DND-41 (cell line): Measurements from ENCODE around the gene C2orf72.
"Not testable (repeated sequence)": the region's sequence is repeated elsewhere in the genome, so short reads cannot be mapped to it uniquely, and the experiment has no call there.

Source experiments
- ATAC-seq: fragments of 200-7000 bp; cut with Tn5 transposase; 3 replicates; pipeline ENCODE4 v1.9.1; 2021; ENCODE audit warnings: low read depth; ENCODE audit not compliant: insufficient read depth
- DNase-seq: peaks from one replicate; pipeline ENCODE4 v3.0.0-alpha.2; 2020
- H2AFZ ChIP-seq: 2 replicates; pipeline ENCODE4 v1.6.0; 2012; ENCODE audit warnings: low read depth, low read length
- H3K27ac ChIP-seq: 2 replicates; pipeline ENCODE4 v1.5.1; 2012; ENCODE audit warnings: low read length, inconsistent platforms
- H3K27me3 ChIP-seq: fragments of 200-600 bp; sonication (generic); 2 replicates; pipeline ENCODE4 v1.6.0; 2012; ENCODE audit warnings: low read length, mild to moderate bottlenecking, inconsistent platforms; ENCODE audit not compliant: insufficient read depth, poor library complexity
- H3K36me3 ChIP-seq: 2 replicates; pipeline ENCODE4 v1.5.1; 2012; ENCODE audit warnings: low read length, inconsistent platforms; ENCODE audit not compliant: insufficient read depth
- H3K4me1 ChIP-seq: 2 replicates; pipeline ENCODE4 v1.5.1; 2012; ENCODE audit warnings: mild to moderate bottlenecking, low read length; ENCODE audit not compliant: insufficient read depth
- H3K4me2 ChIP-seq: 2 replicates; pipeline ENCODE4 v1.6.0; 2012; ENCODE audit warnings: mild to moderate bottlenecking, moderate library complexity, low read length, inconsistent platforms; ENCODE audit not compliant: insufficient read depth
- H3K4me3 ChIP-seq, 2 experiments: fragments of 200-600 bp in 1 of 2; shearing (Covaris generic) in 1 of 2; 2 replicates each; pipeline ENCODE4 v1.5.1; 2012 to 2016; ENCODE audit warnings: inconsistent platforms in 2 of 2, low read length in 2 of 2, mild to moderate bottlenecking in 2 of 2, low read depth in 1 of 2, moderate library complexity in 1 of 2
- H3K79me2 ChIP-seq: 2 replicates; pipeline ENCODE4 v1.6.0; 2012; ENCODE audit warnings: low read length, inconsistent platforms; ENCODE audit not compliant: insufficient read depth
- H3K9ac ChIP-seq: 2 replicates; pipeline ENCODE4 v1.6.0; 2012; ENCODE audit warnings: low read depth, mild to moderate bottlenecking, inconsistent platforms, low read length, moderate library complexity
- H3K9me3 ChIP-seq: 2 replicates; pipeline ENCODE4 v1.5.1; 2012; ENCODE audit warnings: low read length, moderate library complexity, mild to moderate bottlenecking, inconsistent platforms; ENCODE audit not compliant: insufficient read depth, severe bottlenecking
- H4K20me1 ChIP-seq: 2 replicates; pipeline ENCODE4 v1.6.0; 2012; ENCODE audit warnings: low read length; ENCODE audit not compliant: insufficient read depth
- EZH2 ChIP-seq: IDR thresholded peaks from 3 replicates; pipeline ENCODE4 v1.6.1; 2012; ENCODE audit warnings: borderline replicate concordance, low read depth, mild to moderate bottlenecking, moderate library complexity, low read length, inconsistent platforms; ENCODE audit not compliant: severe bottlenecking
- TF ChIP-seq, protein P1 (sequence below): IDR thresholded peaks from 2 replicates; pipeline ENCODE4 v1.5.1; 2012; ENCODE audit warnings: borderline replicate concordance, low read length, moderate library complexity, mild to moderate bottlenecking; ENCODE audit not compliant: poor library complexity, severe bottlenecking; ENCODE audit errors: extremely low read depth

C2orf72 gene

DNA sequence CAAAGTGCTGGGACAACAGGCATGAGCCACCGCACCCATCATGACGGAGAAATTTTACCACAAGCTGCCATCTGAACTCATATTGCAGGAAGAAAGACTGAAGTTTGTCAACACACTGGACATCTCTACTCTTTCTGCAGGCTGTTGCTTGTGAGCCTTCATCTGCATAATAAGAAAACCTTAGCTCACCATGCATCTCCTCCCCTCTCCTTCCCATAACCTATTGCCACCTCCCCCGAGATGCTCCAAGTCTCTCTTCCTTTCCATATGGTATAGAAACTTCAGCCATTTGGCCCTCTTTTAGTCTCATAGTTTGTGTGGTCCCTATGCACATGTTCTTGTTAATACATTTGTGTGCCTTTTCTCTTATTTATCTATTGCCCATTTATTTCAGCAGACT lies 19.1 kb upstream of the C2orf72 start:
- no peaks in the 10 kb centered on the region for H3K79me2 ChIP-seq
- peaks cover 15% of the 10 kb centered on the region for H3K27me3 ChIP-seq
- H3K27ac ChIP-seq: no peak overlapping the region
- H3K4me3 ChIP-seq: no peak overlapping the region
- no peak for DNase-seq
- H2AFZ ChIP-seq: no peak overlapping the region
- TF ChIP-seq EZH2: no peak
- TF ChIP-seq, protein P1, sequence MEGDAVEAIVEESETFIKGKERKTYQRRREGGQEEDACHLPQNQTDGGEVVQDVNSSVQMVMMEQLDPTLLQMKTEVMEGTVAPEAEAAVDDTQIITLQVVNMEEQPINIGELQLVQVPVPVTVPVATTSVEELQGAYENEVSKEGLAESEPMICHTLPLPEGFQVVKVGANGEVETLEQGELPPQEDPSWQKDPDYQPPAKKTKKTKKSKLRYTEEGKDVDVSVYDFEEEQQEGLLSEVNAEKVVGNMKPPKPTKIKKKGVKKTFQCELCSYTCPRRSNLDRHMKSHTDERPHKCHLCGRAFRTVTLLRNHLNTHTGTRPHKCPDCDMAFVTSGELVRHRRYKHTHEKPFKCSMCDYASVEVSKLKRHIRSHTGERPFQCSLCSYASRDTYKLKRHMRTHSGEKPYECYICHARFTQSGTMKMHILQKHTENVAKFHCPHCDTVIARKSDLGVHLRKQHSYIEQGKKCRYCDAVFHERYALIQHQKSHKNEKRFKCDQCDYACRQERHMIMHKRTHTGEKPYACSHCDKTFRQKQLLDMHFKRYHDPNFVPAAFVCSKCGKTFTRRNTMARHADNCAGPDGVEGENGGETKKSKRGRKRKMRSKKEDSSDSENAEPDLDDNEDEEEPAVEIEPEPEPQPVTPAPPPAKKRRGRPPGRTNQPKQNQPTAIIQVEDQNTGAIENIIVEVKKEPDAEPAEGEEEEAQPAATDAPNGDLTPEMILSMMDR: no peak
- H3K36me3 ChIP-seq: no peaks in the 10 kb centered on the region
- H3K4me1 ChIP-seq: no peaks in the 10 kb centered on the region
- H3K4me2 ChIP-seq: no peak overlapping the region
- no peak overlapping the region for H3K9ac ChIP-seq
- H3K9me3 ChIP-seq: no peaks in the 10 kb centered on the region
- ATAC-seq: no peak
- no peaks in the 10 kb centered on the region for H4K20me1 ChIP-seq

DNA sequence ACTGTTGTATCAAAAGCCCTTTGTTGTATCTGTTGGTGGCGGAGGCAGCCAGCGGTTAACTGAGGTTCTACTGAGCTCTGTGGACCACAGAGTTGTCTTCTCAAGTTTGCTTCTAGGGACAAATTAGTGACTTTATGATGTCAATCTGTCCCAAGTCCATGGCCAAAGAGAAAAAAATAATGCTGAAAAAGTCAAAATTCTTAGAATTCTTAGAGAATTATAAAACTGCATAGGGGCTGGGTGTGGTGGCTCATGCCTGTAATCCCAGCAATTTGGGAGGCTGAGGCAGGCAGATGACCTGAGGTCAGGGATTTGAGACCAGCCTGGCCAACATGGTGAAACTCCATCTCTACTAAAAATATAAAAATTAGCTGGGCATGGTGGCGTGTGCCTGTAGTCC lies 12.3 kb upstream of the C2orf72 start:
- H3K9me3 ChIP-seq, H3K4me2 ChIP-seq, H3K36me3 ChIP-seq, H3K27me3 ChIP-seq, ATAC-seq, DNase-seq, H3K79me2 ChIP-seq, H3K27ac ChIP-seq, H3K4me1 ChIP-seq, H3K9ac ChIP-seq, H4K20me1 ChIP-seq, H2AFZ ChIP-seq, H3K4me3 ChIP-seq: not testable (repeated sequence)

DNA sequence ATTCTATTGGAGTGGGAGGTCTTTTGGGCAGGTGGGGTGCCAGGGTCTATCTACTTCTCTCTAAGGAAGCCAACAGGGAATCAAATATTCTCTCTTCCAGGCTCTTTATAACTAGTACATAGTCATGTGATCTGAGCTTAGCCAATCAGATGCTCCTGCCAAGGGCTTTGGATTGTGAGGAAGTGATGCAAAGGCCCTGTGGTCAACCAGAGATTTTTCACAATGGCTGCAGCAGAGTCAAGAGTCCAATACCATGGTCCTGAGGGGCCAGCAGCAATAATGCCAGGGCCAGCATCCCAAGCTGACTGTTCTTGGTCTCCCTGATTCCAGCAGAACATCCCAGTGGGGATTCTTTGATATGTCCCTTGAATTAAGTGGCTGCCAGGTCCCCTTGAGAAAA lies 8.4 kb upstream of the C2orf72 start:
- no peak for DNase-seq
- H2AFZ ChIP-seq: no peak overlapping the region
- TF ChIP-seq, protein P1: no peak
- no peak for TF ChIP-seq EZH2
- H3K9me3 ChIP-seq: no peaks in the 10 kb centered on the region
- no peaks in the 10 kb centered on the region for H4K20me1 ChIP-seq
- no peaks in the 10 kb centered on the region for H3K36me3 ChIP-seq
- H3K4me3 ChIP-seq: no peak overlapping the region
- H3K4me2 ChIP-seq: no peak overlapping the region
- H3K4me1 ChIP-seq: no peaks in the 10 kb centered on the region
- no peak overlapping the region for H3K27ac ChIP-seq
- no peak for ATAC-seq
- no peak overlapping the region for H3K9ac ChIP-seq
- H3K79me2 ChIP-seq: no peaks in the 10 kb centered on the region
- H3K27me3 ChIP-seq: peaks cover 3% of the 10 kb centered on the region

DNA sequence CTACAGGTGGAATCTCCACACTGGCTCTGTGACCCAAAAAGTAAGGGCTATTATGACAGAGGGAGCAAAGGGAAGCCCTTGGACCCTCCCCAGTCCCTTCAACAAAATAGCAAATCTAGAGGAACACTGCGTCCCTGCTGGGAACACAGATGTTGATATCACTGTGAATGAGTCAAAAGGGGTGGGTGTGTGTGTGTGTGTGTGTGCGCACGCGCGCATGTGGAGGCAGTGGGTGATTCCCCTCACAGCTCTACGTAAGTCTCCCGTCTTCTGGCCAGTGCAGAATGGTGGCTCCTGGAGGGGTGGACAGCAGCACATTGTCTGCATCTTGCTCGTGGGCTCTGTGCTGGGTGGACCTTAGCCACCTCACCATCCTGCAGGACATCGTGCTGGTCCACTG lies 7.8 kb upstream of the C2orf72 start:
- no peak for ATAC-seq
- TF ChIP-seq EZH2: no peak
- TF ChIP-seq, protein P1: no peak
- peaks cover 3% of the 10 kb centered on the region for H3K27me3 ChIP-seq

More for the DNA sequence above, 7.8 kb upstream of the C2orf72 start:
- Histone ChIP-seq H2AFZ (no peak overlapping the region), H3K36me3 (no peaks in the 10 kb centered on the region), H3K4me3 (no peak overlapping the region), H3K4me1 (no peaks in the 10 kb centered on the region), H3K9ac (no peak overlapping the region), H3K27ac (no peak overlapping the region), H3K4me2 (no peak overlapping the region), H3K79me2 (no peaks in the 10 kb centered on the region), H4K20me1 (no peaks in the 10 kb centered on the region), H3K9me3 (no peaks in the 10 kb centered on the region)
- no peak for DNase-seq
